Right lobe of liver (tissue), 6 donors: Measurements from ENCODE around the gene LCE1C. TPM values are rescaled to one million over a fixed set of nuclear protein-coding genes. Genes with fewer than 3 reads are reported as not detected.

Source experiments
- ATAC-seq, 4 donors: fragments of 200-7000 bp; cut with Tn5 transposase; one replicate each; pipeline ENCODE4 v1.9.1; 2020; ENCODE audit warnings: mild to moderate bottlenecking in 4 of 4, moderate library complexity in 4 of 4
- DNase-seq, 3 donors: peaks; one replicate each; pipeline ENCODE4 v3.0.0-alpha.2; 2020
- H3K27ac ChIP-seq, 3 donors: fragments of 200-600 bp; one replicate each; pipeline ENCODE4 v1.8.0; 2022
- H3K27me3 ChIP-seq, 2 donors: fragments of 200-600 bp; one replicate each; pipeline ENCODE4 v1.8.0; 2022
- H3K36me3 ChIP-seq, 4 donors: fragments of 200-600 bp; sonication (generic) in 1 of 4; one replicate each; pipeline versions ENCODE4 v1.5.1 to v1.8.0; 2017 to 2022; ENCODE audit warnings: control low read depth in 1 of 4
- H3K4me1 ChIP-seq, 4 donors: fragments of 200-600 bp; sonication (generic) in 1 of 4; one replicate each; pipeline versions ENCODE4 v1.5.1 to v1.8.0; 2017 to 2022; ENCODE audit warnings: control low read depth in 1 of 4
- H3K4me3 ChIP-seq, 3 donors: fragments of 200-600 bp; one replicate each; pipeline ENCODE4 v1.8.0; 2022
- H3K9me3 ChIP-seq, 4 donors: fragments of 200-600 bp; sonication (generic) in 1 of 4; one replicate each; pipeline versions ENCODE4 v1.5.1 to v1.8.0; 2017 to 2022; ENCODE audit warnings: control low read depth in 1 of 4
- CTCF ChIP-seq, 4 donors: fragments of 200-600 bp in 3 of 4; fragments of 450-650 bp in 1 of 4; IDR thresholded peaks; one replicate each; pipeline versions ENCODE4 v1.5.1 to v1.8.0; 2016 to 2022; ENCODE audit warnings: antibody characterized with exemption in 4 of 4, mild to moderate bottlenecking in 2 of 4
- POLR2A ChIP-seq: fragments of 450-650 bp; IDR thresholded peaks from one replicate; pipeline ENCODE4 v1.6.1; 2017; ENCODE audit warnings: antibody characterized with exemption, mild to moderate bottlenecking
- WGBS: methylation state at CpG from one replicate; pipeline ENCODE4 v1.1.6; 2018; ENCODE audit warnings: low coverage, low lambda C conversion rate; ENCODE audit not compliant: insufficient coverage; ENCODE audit errors: missing lambda C conversion rate; 5-methylcytosine and 5-hydroxymethylcytosine counted together
- intact Hi-C, 2 donors: fragments of 100-400 bp; cut with DNase I; formaldehyde crosslinking; loops; one replicate each; pipeline versions ENCODE4 v1.11.2 to v1.14.1; 2022
- total RNA-seq, 6 experiments: library from RNA; depleted of rRNA in 2 of 6; stranded (reverse); fragments of >200 nt in 2 of 6; fragmentation: NEBNext Ultra II Directional in 3 of 6; extraction: Animal tissue kit (Norgen Biotek cat#: 25700) in 3 of 6; gene quantifications; one replicate each; pipeline versions ENCODE4 v1.1.0 to v1.2.4, GENCODE V29; 2016 to 2023
- donor health status: DM: no; HTN: yes; CAD: no.
- donor health status: DM: no; HTN: no; CAD: no.
- donor health status: DM: no; HTN: no; CAD: no.
- donor health status: DM: no; HTN: yes; CAD: no.
- donor health status: DM: no; HTN: yes; CAD: no.

LCE1C gene
- total RNA-seq, 6 experiments from 2014 or later = not detected

GRCh38 chr1:152777510-152778137 lies 28.8 kb downstream of the LCE1C start:
- no peaks in the 10 kb centered on the region for H3K4me1 ChIP-seq
- H3K4me3 ChIP-seq = no peak overlapping the region
- H3K9me3 ChIP-seq = no peaks in the 10 kb centered on the region
- intact Hi-C loops = no loop called here
- 17% methylated on average over 3 of the region's 4 CpGs for WGBS
- no peak for TF ChIP-seq POLR2A
- peak in 1 of 4 donors; percentile 13 for TF ChIP-seq CTCF (IDR thresholded peaks at IDR 0.05)
- no peak overlapping the region for H3K27ac ChIP-seq
- no peaks in the 10 kb centered on the region for H3K36me3 ChIP-seq
- no peak for ATAC-seq
- no peak for DNase-seq
- H3K27me3 ChIP-seq = no peaks in the 10 kb centered on the region

GRCh38 chr1:152776361-152776760 lies 30.1 kb downstream of the LCE1C start:
- WGBS = 39% methylated on average over 3 of the region's 11 CpGs
- no peak overlapping the region for H3K27ac ChIP-seq
- no peaks in the 10 kb centered on the region for H3K9me3 ChIP-seq
- intact Hi-C loops = no loop called here
- H3K4me3 ChIP-seq = no peak overlapping the region
- no peak for DNase-seq
- no peaks in the 10 kb centered on the region for H3K27me3 ChIP-seq
- H3K4me1 ChIP-seq = no peaks in the 10 kb centered on the region
- H3K36me3 ChIP-seq = no peaks in the 10 kb centered on the region
- ATAC-seq = no peak
- TF ChIP-seq POLR2A = no peak
- no peak for TF ChIP-seq CTCF (IDR thresholded peaks at IDR 0.05)

- H3K4me1 ChIP-seq = no peaks in the 10 kb centered on the region
- WGBS = 42% methylated on average over 3 of the region's 6 CpGs
- H3K27me3 ChIP-seq = no peaks in the 10 kb centered on the region
- ATAC-seq = no peak
- no peak for DNase-seq
- no peaks in the 10 kb centered on the region for H3K9me3 ChIP-seq
- no peaks in the 10 kb centered on the region for H3K36me3 ChIP-seq
- no peak within 1 kb of the TSS for H3K4me3 ChIP-seq
- intact Hi-C loops = no loop called here
- no peak for TF ChIP-seq POLR2A
- no peak for TF ChIP-seq CTCF (IDR thresholded peaks at IDR 0.05)
- H3K27ac ChIP-seq = no peak within 1 kb of the TSS
Observed at GRCh38 chr1:152774875-152775274, 31.6 kb downstream of the LCE1C start, which contains the start of gene LCE1F. Gene LCE1F (plus strand): TSS chr1:152775140. CDS start chr1:152776372, 1,232 bp downstream.

GRCh38 chr1:152770411-152770810 lies 36.0 kb downstream of the LCE1C start:
- H3K9me3 ChIP-seq = no peaks in the 10 kb centered on the region
- ATAC-seq (no peak), DNase-seq (no peak)
- no peak overlapping the region for H3K4me3 ChIP-seq
- no peaks in the 10 kb centered on the region for H3K4me1 ChIP-seq
- intact Hi-C loops = no loop called here
- WGBS = 36% methylated on average over 1 of the region's 1 CpG
- no peak overlapping the region for H3K27ac ChIP-seq
- no peaks in the 10 kb centered on the region for H3K27me3 ChIP-seq
- no peak for TF ChIP-seq CTCF (IDR thresholded peaks at IDR 0.05)
- TF ChIP-seq POLR2A = no peak
- no peaks in the 10 kb centered on the region for H3K36me3 ChIP-seq
